Right lobe of liver (tissue), 6 donors: ENCODE results near the gene DNAH17. TPM values are rescaled to one million over a fixed set of nuclear protein-coding genes. Genes with fewer than 3 reads are reported as not detected.

Source experiments
- ATAC-seq, 4 donors: fragments of 200-7000 bp; cut with Tn5 transposase; one replicate each; pipeline ENCODE4 v1.9.1; 2020; ENCODE audit warnings: mild to moderate bottlenecking in 4 of 4, moderate library complexity in 4 of 4
- DNase-seq, 3 donors: peaks; one replicate each; pipeline ENCODE4 v3.0.0-alpha.2; 2020
- H3K27ac ChIP-seq, 3 donors: fragments of 200-600 bp; one replicate each; pipeline ENCODE4 v1.8.0; 2022
- H3K27me3 ChIP-seq, 2 donors: fragments of 200-600 bp; one replicate each; pipeline ENCODE4 v1.8.0; 2022
- H3K36me3 ChIP-seq, 4 donors: fragments of 200-600 bp; sonication (generic) in 1 of 4; one replicate each; pipeline versions ENCODE4 v1.5.1 to v1.8.0; 2017 to 2022; ENCODE audit warnings: control low read depth in 1 of 4
- H3K4me1 ChIP-seq, 4 donors: fragments of 200-600 bp; sonication (generic) in 1 of 4; one replicate each; pipeline versions ENCODE4 v1.5.1 to v1.8.0; 2017 to 2022; ENCODE audit warnings: control low read depth in 1 of 4
- H3K4me3 ChIP-seq, 3 donors: fragments of 200-600 bp; one replicate each; pipeline ENCODE4 v1.8.0; 2022
- H3K9me3 ChIP-seq, 4 donors: fragments of 200-600 bp; sonication (generic) in 1 of 4; one replicate each; pipeline versions ENCODE4 v1.5.1 to v1.8.0; 2017 to 2022; ENCODE audit warnings: control low read depth in 1 of 4
- POLR2A ChIP-seq: fragments of 450-650 bp; IDR thresholded peaks from one replicate; pipeline ENCODE4 v1.6.1; 2017; ENCODE audit warnings: antibody characterized with exemption, mild to moderate bottlenecking
- WGBS: methylation state at CpG from one replicate; pipeline ENCODE4 v1.1.6; 2018; ENCODE audit warnings: low coverage, low lambda C conversion rate; ENCODE audit not compliant: insufficient coverage; ENCODE audit errors: missing lambda C conversion rate; 5-methylcytosine and 5-hydroxymethylcytosine counted together
- intact Hi-C, 2 donors: fragments of 100-400 bp; cut with DNase I; formaldehyde crosslinking; loops; one replicate each; pipeline versions ENCODE4 v1.11.2 to v1.14.1; 2022
- total RNA-seq, 6 experiments: library from RNA; depleted of rRNA in 2 of 6; stranded (reverse); fragments of >200 nt in 2 of 6; fragmentation: NEBNext Ultra II Directional in 3 of 6; extraction: Animal tissue kit (Norgen Biotek cat#: 25700) in 3 of 6; gene quantifications; one replicate each; pipeline versions ENCODE4 v1.1.0 to v1.2.4, GENCODE V29; 2016 to 2023
- TF ChIP-seq, protein P1 (sequence below), 4 donors: fragments of 200-600 bp in 3 of 4; fragments of 450-650 bp in 1 of 4; IDR thresholded peaks; one replicate each; pipeline versions ENCODE4 v1.5.1 to v1.8.0; 2016 to 2022; ENCODE audit warnings: antibody characterized with exemption in 4 of 4, mild to moderate bottlenecking in 2 of 4
- donor health status: DM: no; HTN: yes; CAD: no.
- donor health status: DM: no; HTN: no; CAD: no.
- donor health status: DM: no; HTN: no; CAD: no.
- donor health status: DM: no; HTN: yes; CAD: no.
- donor health status: DM: no; HTN: yes; CAD: no.

DNAH17 gene
- total RNA-seq, 6 experiments from 2014 or later: 0.04 TPM; not detected in 5

DNA sequence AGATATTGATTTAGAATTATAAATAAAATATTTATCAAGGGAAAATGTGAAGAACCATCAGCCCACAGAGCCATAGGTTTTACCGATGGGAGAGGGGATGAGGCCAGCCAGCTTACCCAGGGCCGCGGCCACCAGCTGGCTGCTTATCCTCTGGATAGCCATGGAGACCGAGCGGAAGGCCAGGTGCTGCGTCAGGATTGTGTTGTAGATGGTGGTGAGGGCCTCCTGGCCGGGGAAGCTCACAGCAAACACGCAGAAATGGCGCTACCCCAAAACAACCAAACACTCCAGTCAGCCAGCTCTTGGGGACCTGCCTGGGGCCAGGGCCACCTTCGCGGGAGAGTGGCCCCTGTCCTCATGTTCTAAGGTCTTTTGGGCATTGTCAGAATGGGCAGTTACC lies 97.8 kb downstream of the DNAH17 start:
- H3K36me3 ChIP-seq: no peaks in the 10 kb centered on the region
- intact Hi-C loops: no loop called here
- 79% methylated on average over 7 of the region's 11 CpGs for whole genome bisulfite sequencing
- H3K4me1 ChIP-seq: no peaks in the 10 kb centered on the region
- no peak overlapping the region for H3K27ac ChIP-seq
- DNase-seq: no peak
- ATAC-seq: no peak
- H3K9me3 ChIP-seq: no peaks in the 10 kb centered on the region
- no peak for TF ChIP-seq POLR2A
- TF ChIP-seq, protein P1, sequence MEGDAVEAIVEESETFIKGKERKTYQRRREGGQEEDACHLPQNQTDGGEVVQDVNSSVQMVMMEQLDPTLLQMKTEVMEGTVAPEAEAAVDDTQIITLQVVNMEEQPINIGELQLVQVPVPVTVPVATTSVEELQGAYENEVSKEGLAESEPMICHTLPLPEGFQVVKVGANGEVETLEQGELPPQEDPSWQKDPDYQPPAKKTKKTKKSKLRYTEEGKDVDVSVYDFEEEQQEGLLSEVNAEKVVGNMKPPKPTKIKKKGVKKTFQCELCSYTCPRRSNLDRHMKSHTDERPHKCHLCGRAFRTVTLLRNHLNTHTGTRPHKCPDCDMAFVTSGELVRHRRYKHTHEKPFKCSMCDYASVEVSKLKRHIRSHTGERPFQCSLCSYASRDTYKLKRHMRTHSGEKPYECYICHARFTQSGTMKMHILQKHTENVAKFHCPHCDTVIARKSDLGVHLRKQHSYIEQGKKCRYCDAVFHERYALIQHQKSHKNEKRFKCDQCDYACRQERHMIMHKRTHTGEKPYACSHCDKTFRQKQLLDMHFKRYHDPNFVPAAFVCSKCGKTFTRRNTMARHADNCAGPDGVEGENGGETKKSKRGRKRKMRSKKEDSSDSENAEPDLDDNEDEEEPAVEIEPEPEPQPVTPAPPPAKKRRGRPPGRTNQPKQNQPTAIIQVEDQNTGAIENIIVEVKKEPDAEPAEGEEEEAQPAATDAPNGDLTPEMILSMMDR (IDR thresholded peaks at IDR 0.05): no peak
- peaks cover 0 to 2% of the 10 kb centered on the region in 2 donors for H3K27me3 ChIP-seq
- H3K4me3 ChIP-seq: no peak overlapping the region

DNA sequence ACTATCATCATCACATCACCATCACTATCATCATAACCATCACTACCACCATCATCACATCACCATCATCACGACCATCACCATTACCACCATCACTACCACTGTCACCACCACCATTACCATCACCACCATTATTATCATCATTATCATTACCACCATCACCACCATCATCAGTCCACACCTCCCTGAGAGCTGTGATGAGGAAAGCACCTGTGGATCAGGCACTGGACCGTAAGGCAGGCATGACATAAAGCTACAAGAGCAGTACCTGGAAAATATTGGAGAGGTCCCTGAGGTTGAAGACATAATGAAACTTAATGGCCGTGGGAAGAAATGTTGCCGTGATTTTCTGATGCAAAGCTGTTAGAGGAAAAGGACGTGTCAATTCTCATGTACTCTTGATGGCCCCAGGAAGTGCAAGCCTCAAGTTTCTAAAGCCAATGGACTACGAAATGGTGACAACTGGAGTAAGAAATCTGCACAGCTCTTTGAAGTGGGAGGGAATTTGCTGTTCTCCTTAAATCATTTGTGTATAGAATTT lies 98.4 kb downstream of the DNAH17 start:
- intact Hi-C loops: no loop called here
- 74% methylated on average over 6 of the region's 6 CpGs for WGBS
- H3K4me1 ChIP-seq: no peaks in the 10 kb centered on the region
- no peak for TF ChIP-seq POLR2A
- TF ChIP-seq, protein P1 (IDR thresholded peaks at IDR 0.05): no peak
- H3K27me3 ChIP-seq: no peaks in the 10 kb centered on the region
- H3K36me3 ChIP-seq: no peaks in the 10 kb centered on the region
- H3K9me3 ChIP-seq: no peaks in the 10 kb centered on the region
- no peak for DNase-seq
- H3K27ac ChIP-seq: no peak overlapping the region
- no peak overlapping the region for H3K4me3 ChIP-seq
- no peak for ATAC-seq

DNA sequence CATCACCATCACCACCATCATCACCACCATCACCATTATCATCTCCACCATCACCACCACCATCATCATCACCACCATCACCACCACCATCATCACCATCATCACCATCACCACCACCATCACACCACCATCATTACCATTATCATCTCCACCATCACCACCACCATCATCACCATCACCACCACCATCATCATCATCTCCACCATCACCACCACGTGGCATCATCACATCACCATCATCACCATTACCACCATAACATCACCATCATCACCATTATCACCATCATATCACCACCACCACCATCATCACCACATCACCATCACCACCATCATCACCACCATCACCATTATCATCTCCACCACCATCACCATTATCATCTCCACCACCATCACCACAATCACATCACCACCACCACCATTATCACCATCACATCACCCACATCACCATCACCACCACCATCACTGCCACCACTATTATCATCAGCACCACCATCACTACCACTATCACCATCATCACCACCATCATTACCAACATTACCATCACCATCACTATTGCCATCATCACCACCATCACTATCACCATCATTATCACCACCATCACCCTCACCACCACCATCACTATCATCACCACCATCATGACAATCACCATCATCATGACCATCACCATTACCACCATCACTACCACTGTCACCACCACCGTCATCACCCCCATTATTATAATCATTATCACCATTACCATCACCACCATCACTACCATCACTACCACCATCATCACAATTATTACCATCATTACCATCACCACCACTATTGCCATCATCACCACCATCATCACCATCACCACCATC lies 99.1 kb downstream of the DNAH17 start:
- no peaks in the 10 kb centered on the region for H3K36me3 ChIP-seq
- H3K27ac ChIP-seq: no peak overlapping the region
- no peak for TF ChIP-seq POLR2A
- TF ChIP-seq, protein P1 (IDR thresholded peaks at IDR 0.05): no peak
- intact Hi-C loops: no loop called here
- H3K4me3 ChIP-seq: no peak overlapping the region
- no peaks in the 10 kb centered on the region for H3K27me3 ChIP-seq
- H3K9me3 ChIP-seq: no peaks in the 10 kb centered on the region
- H3K4me1 ChIP-seq: no peaks in the 10 kb centered on the region
- DNase-seq: no peak
- 72% methylated on average over 2 of the region's 2 CpGs for WGBS
- no peak for ATAC-seq

GRCh38 chr17:78476973-78477372 lies 100.2 kb downstream of the DNAH17 start:
- ATAC-seq: peak in 2 of 4 donors; percentile 36 to 86
- no peaks in the 10 kb centered on the region for H3K9me3 ChIP-seq
- no peaks in the 10 kb centered on the region for H3K4me1 ChIP-seq
- 40% methylated on average over 2 of the region's 5 CpGs for WGBS
- intact Hi-C loops: no loop called here
- H3K36me3 ChIP-seq: no peaks in the 10 kb centered on the region
- no peak overlapping the region for H3K27ac ChIP-seq
- no peak for DNase-seq
- TF ChIP-seq, protein P1 (IDR thresholded peaks at IDR 0.05): no peak
- no peak for TF ChIP-seq POLR2A
- no peaks in the 10 kb centered on the region for H3K27me3 ChIP-seq
- H3K4me3 ChIP-seq: no peak overlapping the region
